WTC11 (cell line): ENCODE measurements around the gene EBP.

Experiments
- ATF1 ChIP-seq: sonication (generic); formaldehyde crosslinking; IDR thresholded peaks from 2 replicates; pipeline ENCODE4 v1.8.1; 2023; ENCODE audit warnings: mild to moderate bottlenecking, moderate library complexity, missing genetic modification reagents
- FOXP1 ChIP-seq: sonication (generic); formaldehyde crosslinking; IDR thresholded peaks from 2 replicates; pipeline ENCODE4 v1.8.0; 2022; ENCODE audit warnings: missing genetic modification reagents, mild to moderate bottlenecking, moderate library complexity, borderline replicate concordance
- GABPB1 ChIP-seq: sonication (generic); formaldehyde crosslinking; IDR thresholded peaks from 2 replicates; pipeline ENCODE4 v1.8.1; 2023; ENCODE audit warnings: mild to moderate bottlenecking, missing genetic modification reagents
- HMGA2 ChIP-seq: fragments of 250-450 bp; sonication (Bioruptor Pico); IDR thresholded peaks from 2 replicates; pipeline ENCODE4 v1.4.0; 2021; ENCODE audit warnings: mild to moderate bottlenecking, moderate library complexity
- TEAD4 ChIP-seq: sonication (generic); formaldehyde crosslinking; IDR thresholded peaks from 2 replicates; pipeline ENCODE4 v1.8.0; 2022; ENCODE audit warnings: mild to moderate bottlenecking, missing genetic modification reagents
- TF ChIP-seq, protein P1 (sequence below): sonication (generic); formaldehyde crosslinking; IDR thresholded peaks from 2 replicates; pipeline ENCODE4 v1.8.0; 2022; ENCODE audit warnings: mild to moderate bottlenecking, missing genetic modification reagents
- TF ChIP-seq, protein P2 (sequence below): fragments of 200-600 bp; IDR thresholded peaks from 2 replicates; pipeline ENCODE4 v1.8.0; 2022; ENCODE audit warnings: antibody characterized with exemption
- TF ChIP-seq, protein P3 (sequence below): fragments of 250-450 bp; sonication (Bioruptor Pico); IDR thresholded peaks from 2 replicates; pipeline ENCODE4 v1.8.0; 2021; ENCODE audit warnings: mild to moderate bottlenecking
- TF ChIP-seq, protein P4 (sequence below): sonication (generic); formaldehyde crosslinking; conservative IDR thresholded peaks from 2 replicates; pipeline ENCODE4 v1.8.1; 2023; ENCODE audit warnings: mild to moderate bottlenecking, low read depth, missing genetic modification reagents, moderate library complexity

DNA sequence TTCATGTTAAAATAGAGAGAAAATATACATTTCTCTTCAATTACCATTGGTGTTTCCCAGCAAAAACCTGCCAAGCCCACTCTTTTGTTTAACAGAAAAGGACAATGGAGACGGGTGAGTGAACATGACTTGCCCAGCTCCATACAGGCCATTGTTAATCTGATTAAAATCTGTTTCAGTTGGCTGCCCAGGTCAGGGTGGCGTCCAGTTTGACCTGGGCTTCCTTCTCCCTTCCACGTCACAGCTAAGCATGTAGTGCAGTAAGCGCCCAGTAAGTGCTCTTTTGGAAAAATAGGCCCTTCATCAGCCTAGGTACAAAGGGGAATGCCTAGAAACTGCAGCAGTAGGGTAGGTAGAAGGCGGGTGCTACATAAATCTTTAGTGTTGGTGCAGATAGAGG, 14.4 kb upstream of the EBP start:
- TF ChIP-seq, protein P1, sequence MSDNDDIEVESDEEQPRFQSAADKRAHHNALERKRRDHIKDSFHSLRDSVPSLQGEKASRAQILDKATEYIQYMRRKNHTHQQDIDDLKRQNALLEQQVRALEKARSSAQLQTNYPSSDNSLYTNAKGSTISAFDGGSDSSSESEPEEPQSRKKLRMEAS (CRISPR knock-in tag) = no peak
- TF ChIP-seq ATF1 (CRISPR knock-in tag) (no peak), TEAD4 (CRISPR knock-in tag) (no peak), GABPB1 (CRISPR knock-in tag) (no peak), HMGA2 (CRISPR knock-in tag) (no peak), FOXP1 (CRISPR knock-in tag) (no peak)
- TF ChIP-seq, protein P2, sequence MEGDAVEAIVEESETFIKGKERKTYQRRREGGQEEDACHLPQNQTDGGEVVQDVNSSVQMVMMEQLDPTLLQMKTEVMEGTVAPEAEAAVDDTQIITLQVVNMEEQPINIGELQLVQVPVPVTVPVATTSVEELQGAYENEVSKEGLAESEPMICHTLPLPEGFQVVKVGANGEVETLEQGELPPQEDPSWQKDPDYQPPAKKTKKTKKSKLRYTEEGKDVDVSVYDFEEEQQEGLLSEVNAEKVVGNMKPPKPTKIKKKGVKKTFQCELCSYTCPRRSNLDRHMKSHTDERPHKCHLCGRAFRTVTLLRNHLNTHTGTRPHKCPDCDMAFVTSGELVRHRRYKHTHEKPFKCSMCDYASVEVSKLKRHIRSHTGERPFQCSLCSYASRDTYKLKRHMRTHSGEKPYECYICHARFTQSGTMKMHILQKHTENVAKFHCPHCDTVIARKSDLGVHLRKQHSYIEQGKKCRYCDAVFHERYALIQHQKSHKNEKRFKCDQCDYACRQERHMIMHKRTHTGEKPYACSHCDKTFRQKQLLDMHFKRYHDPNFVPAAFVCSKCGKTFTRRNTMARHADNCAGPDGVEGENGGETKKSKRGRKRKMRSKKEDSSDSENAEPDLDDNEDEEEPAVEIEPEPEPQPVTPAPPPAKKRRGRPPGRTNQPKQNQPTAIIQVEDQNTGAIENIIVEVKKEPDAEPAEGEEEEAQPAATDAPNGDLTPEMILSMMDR = no peak
- TF ChIP-seq, protein P3, sequence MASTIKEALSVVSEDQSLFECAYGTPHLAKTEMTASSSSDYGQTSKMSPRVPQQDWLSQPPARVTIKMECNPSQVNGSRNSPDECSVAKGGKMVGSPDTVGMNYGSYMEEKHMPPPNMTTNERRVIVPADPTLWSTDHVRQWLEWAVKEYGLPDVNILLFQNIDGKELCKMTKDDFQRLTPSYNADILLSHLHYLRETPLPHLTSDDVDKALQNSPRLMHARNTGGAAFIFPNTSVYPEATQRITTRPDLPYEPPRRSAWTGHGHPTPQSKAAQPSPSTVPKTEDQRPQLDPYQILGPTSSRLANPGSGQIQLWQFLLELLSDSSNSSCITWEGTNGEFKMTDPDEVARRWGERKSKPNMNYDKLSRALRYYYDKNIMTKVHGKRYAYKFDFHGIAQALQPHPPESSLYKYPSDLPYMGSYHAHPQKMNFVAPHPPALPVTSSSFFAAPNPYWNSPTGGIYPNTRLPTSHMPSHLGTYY (CRISPR knock-in tag) = no peak
- TF ChIP-seq, protein P4, sequence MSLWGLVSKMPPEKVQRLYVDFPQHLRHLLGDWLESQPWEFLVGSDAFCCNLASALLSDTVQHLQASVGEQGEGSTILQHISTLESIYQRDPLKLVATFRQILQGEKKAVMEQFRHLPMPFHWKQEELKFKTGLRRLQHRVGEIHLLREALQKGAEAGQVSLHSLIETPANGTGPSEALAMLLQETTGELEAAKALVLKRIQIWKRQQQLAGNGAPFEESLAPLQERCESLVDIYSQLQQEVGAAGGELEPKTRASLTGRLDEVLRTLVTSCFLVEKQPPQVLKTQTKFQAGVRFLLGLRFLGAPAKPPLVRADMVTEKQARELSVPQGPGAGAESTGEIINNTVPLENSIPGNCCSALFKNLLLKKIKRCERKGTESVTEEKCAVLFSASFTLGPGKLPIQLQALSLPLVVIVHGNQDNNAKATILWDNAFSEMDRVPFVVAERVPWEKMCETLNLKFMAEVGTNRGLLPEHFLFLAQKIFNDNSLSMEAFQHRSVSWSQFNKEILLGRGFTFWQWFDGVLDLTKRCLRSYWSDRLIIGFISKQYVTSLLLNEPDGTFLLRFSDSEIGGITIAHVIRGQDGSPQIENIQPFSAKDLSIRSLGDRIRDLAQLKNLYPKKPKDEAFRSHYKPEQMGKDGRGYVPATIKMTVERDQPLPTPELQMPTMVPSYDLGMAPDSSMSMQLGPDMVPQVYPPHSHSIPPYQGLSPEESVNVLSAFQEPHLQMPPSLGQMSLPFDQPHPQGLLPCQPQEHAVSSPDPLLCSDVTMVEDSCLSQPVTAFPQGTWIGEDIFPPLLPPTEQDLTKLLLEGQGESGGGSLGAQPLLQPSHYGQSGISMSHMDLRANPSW (CRISPR knock-in tag) = no peak
